Testis (tissue), 3 donors: Measurements from ENCODE around the gene RPE. TPM values are rescaled to one million over a fixed set of nuclear protein-coding genes. Genes with fewer than 3 reads are reported as not detected.

Experiments
- DNase-seq: peaks from one replicate; pipeline ENCODE4 v3.0.0-alpha.2; 2019
- H3K27ac ChIP-seq, 2 donors: fragments of 200-600 bp; sonication (generic); one replicate each; pipeline ENCODE4 v1.5.1; 2019
- H3K27me3 ChIP-seq: fragments of 200-600 bp; sonication (generic); one replicate; pipeline ENCODE4 v1.5.1; 2019
- H3K36me3 ChIP-seq: fragments of 200-600 bp; sonication (generic); one replicate; pipeline ENCODE4 v1.5.1; 2017; ENCODE audit warnings: low read depth; ENCODE audit errors: missing control alignments
- H3K4me1 ChIP-seq: fragments of 200-600 bp; sonication (generic); one replicate; pipeline ENCODE4 v1.5.1; 2019
- H3K4me3 ChIP-seq, 2 donors: fragments of 200-600 bp; sonication (generic); one replicate each; pipeline ENCODE4 v1.5.1; 2017 to 2019
- H3K9me3 ChIP-seq: fragments of 200-600 bp; sonication (generic); one replicate; pipeline ENCODE4 v1.5.1; 2017
- CTCF ChIP-seq, 3 experiments: fragments of 450-650 bp in 2 of 3; fragments of 200-600 bp in 1 of 3; sonication (generic) in 1 of 3; IDR thresholded peaks; one replicate each; pipeline ENCODE4 v1.5.1; 2016 to 2019; ENCODE audit warnings: antibody characterized with exemption in 3 of 3, mild to moderate bottlenecking in 2 of 3, moderate library complexity in 1 of 3
- POLR2A ChIP-seq: fragments of 450-650 bp; IDR thresholded peaks from one replicate; pipeline ENCODE4 v1.6.1; 2017; ENCODE audit warnings: antibody characterized with exemption, mild to moderate bottlenecking, moderate library complexity
- WGBS, 2 donors: methylation state at CpG; one replicate each; pipeline ENCODE4 v1.1.5; 2018; 5-methylcytosine and 5-hydroxymethylcytosine counted together
- intact Hi-C: fragments of 100-400 bp; cut with DNase I; formaldehyde crosslinking; loops from one replicate; pipeline ENCODE4 v1.15.1; 2023; ENCODE audit warnings: low total_unique reads
- polyA plus RNA-seq: library from polyadenylated mRNA; stranded (reverse); fragments of 350-450 nt; fragmentation: Illumina TruSeq; extraction: RNeasy Lipid Tissue Mini Kit (QIAGEN cat#74804); gene quantifications from one replicate; pipeline ENCODE4 v1.2.3, GENCODE V29; 2014; ENCODE audit warnings: low read depth, low replicate concordance; ENCODE audit not compliant: insufficient read depth
- total RNA-seq, 2 donors: library from RNA; depleted of rRNA; stranded (reverse); fragments of >200 nt; gene quantifications; one replicate each; pipeline ENCODE4 v1.2.3, GENCODE V29; 2016

RPE gene
- total and polyA plus RNA-seq, 3 donors from 2014 or later, result 26.9 to 58.7 (median 35.9) TPM

- no peak overlapping the region for H3K27ac ChIP-seq
- 85 to 86% methylated on average over 2 of the region's 2 CpGs for WGBS, 2 donors
- no peaks in the 10 kb centered on the region for H3K9me3 ChIP-seq
- no peaks in the 10 kb centered on the region for H3K36me3 ChIP-seq
- intact Hi-C loops, result no loop called here
- no peaks in the 10 kb centered on the region for H3K4me1 ChIP-seq
- DNase-seq, result no peak
- H3K27me3 ChIP-seq, result no peaks in the 10 kb centered on the region
- TF ChIP-seq CTCF (IDR thresholded peaks at IDR 0.05) (no peak), POLR2A (no peak)
- no peak overlapping the region for H3K4me3 ChIP-seq
Observed at GRCh38 chr2:209990838-209991237, 11.6 kb upstream of the RPE start.

- Histone ChIP-seq H3K9me3 (no peaks in the 10 kb centered on the region), H3K4me3 (no peak overlapping the region), H3K4me1 (no peaks in the 10 kb centered on the region), H3K36me3 (no peaks in the 10 kb centered on the region), H3K27me3 (no peaks in the 10 kb centered on the region), H3K27ac (no peak overlapping the region)
- no peak for TF ChIP-seq POLR2A
- no peak for TF ChIP-seq CTCF (IDR thresholded peaks at IDR 0.05)
- intact Hi-C loops, result no loop called here
- 88 to 91% methylated on average over 9 of the region's 9 CpGs for WGBS, 2 donors
- no peak for DNase-seq
Observed at GRCh38 chr2:209993968-209994367, 8.5 kb upstream of the RPE start.

GRCh38 chr2:209998596-209998995, 3.8 kb upstream of the RPE start:
- H3K9me3 ChIP-seq, result no peaks in the 10 kb centered on the region
- H3K4me3 ChIP-seq, result no peak overlapping the region
- no peaks in the 10 kb centered on the region for H3K27me3 ChIP-seq
- no peaks in the 10 kb centered on the region for H3K36me3 ChIP-seq
- intact Hi-C loops, result no loop called here
- 56 to 67% methylated on average over 1 of the region's 1 CpG for WGBS, 2 donors
- TF ChIP-seq POLR2A (no peak), CTCF (IDR thresholded peaks at IDR 0.05) (no peak)
- H3K4me1 ChIP-seq, result peaks cover 5% of the 10 kb centered on the region
- no peak overlapping the region for H3K27ac ChIP-seq
- no peak for DNase-seq

- WGBS, 2 donors, result 86 to 89% methylated on average over 8 to 32 of the region's 32 CpGs
- TF ChIP-seq POLR2A (no peak), CTCF (IDR thresholded peaks at IDR 0.05) (no peak)
- H3K9me3 ChIP-seq, result no peaks in the 10 kb centered on the region
- intact Hi-C loops, result no loop called here
- H3K36me3 ChIP-seq, result no peaks in the 10 kb centered on the region
- H3K27ac ChIP-seq, result no peak overlapping the region
- no peak for DNase-seq
- no peaks in the 10 kb centered on the region for H3K27me3 ChIP-seq
- H3K4me3 ChIP-seq, result no peak overlapping the region
- peaks cover 11% of the 10 kb centered on the region for H3K4me1 ChIP-seq
Observed at GRCh38 chr2:210000464-210001324, 1.7 kb upstream of the RPE start.

- H3K4me1 ChIP-seq, result peaks cover 11% of the 10 kb centered on the region
- H3K4me3 ChIP-seq, result peak overlapping the region; percentile 75 to 90
- no peaks in the 10 kb centered on the region for H3K27me3 ChIP-seq
- H3K36me3 ChIP-seq, result no peaks in the 10 kb centered on the region
- no peaks in the 10 kb centered on the region for H3K9me3 ChIP-seq
- peak overlapping the region; percentile 80 for H3K27ac ChIP-seq
- WGBS, 2 donors, result 13 to 26% methylated on average over 2 of the region's 2 CpGs
- no peak for DNase-seq
- intact Hi-C loops, result no loop called here
- no peak for TF ChIP-seq POLR2A
- no peak for TF ChIP-seq CTCF (IDR thresholded peaks at IDR 0.05)
Observed at GRCh38 chr2:210003359-210003758, 921 bp downstream of the RPE start.
